Stimulated activated memory B cell treated with anti-CD40 and anti-IgM and Interleukin-4, amounts not matched to agents 10 μg/mL and 1 μg/mL and 100 μg/mL, for 72 hours (primary cell): ENCODE data around the gene CD200.
"Not testable (repeated sequence)": the region's sequence is repeated elsewhere in the genome, so short reads cannot be mapped to it uniquely, and the experiment has no call there.

Source experiments
- ATAC-seq: fragments of 150-1000 bp; cut with Tn5 transposase; 2 replicates; pipeline ENCODE4 v1.10.0; 2021
- H3K27ac Mint-ChIP-seq: one replicate; pipeline ENCODE4 v1.8.0; 2022; ENCODE audit warnings: mild to moderate bottlenecking, mixed read lengths
- H3K27me3 Mint-ChIP-seq: one replicate; pipeline ENCODE4 v1.8.0; 2022; ENCODE audit warnings: mixed read lengths
- H3K36me3 Mint-ChIP-seq: one replicate; pipeline ENCODE4 v1.8.0; 2022; ENCODE audit warnings: mixed read lengths
- H3K4me1 Mint-ChIP-seq: one replicate; pipeline ENCODE4 v1.8.0; 2022; ENCODE audit warnings: mixed read lengths
- H3K4me3 Mint-ChIP-seq: one replicate; pipeline ENCODE4 v1.8.0; 2022; ENCODE audit warnings: mild to moderate bottlenecking, moderate library complexity, mixed read lengths
- H3K9me3 Mint-ChIP-seq: one replicate; pipeline ENCODE4 v1.8.0; 2022; ENCODE audit warnings: mixed read lengths

Gene CD200

GRCh38 chr3:112365636-112366035, 32.7 kb downstream of the CD200 start:
- peak overlapping the region; percentile 1 for H3K4me3 Mint-ChIP-seq
- ATAC-seq, result no peak
- no peaks in the 10 kb centered on the region for H3K9me3 Mint-ChIP-seq
- no peaks in the 10 kb centered on the region for H3K27me3 Mint-ChIP-seq
- H3K27ac Mint-ChIP-seq, result peak overlapping the region; percentile 19
- H3K36me3 Mint-ChIP-seq, result peaks cover 17% of the 10 kb centered on the region
- peaks cover 34% of the 10 kb centered on the region for H3K4me1 Mint-ChIP-seq

GRCh38 chr3:112366522-112366921, 33.6 kb downstream of the CD200 start:
- ATAC-seq, result no peak
- Mint-ChIP-seq H3K9me3 (no peaks in the 10 kb centered on the region), H3K36me3 (peaks cover 9% of the 10 kb centered on the region), H3K27ac (no peak overlapping the region), H3K4me1 (peaks cover 34% of the 10 kb centered on the region), H3K27me3 (no peaks in the 10 kb centered on the region), H3K4me3 (no peak overlapping the region)

GRCh38 chr3:112371569-112371968, 38.6 kb downstream of the CD200 start:
- peaks cover 13% of the 10 kb centered on the region for H3K4me1 Mint-ChIP-seq
- no peaks in the 10 kb centered on the region for H3K36me3 Mint-ChIP-seq
- no peak for ATAC-seq
- H3K9me3 Mint-ChIP-seq, result no peaks in the 10 kb centered on the region
- no peak overlapping the region for H3K27ac Mint-ChIP-seq
- H3K27me3 Mint-ChIP-seq, result no peaks in the 10 kb centered on the region
- H3K4me3 Mint-ChIP-seq, result no peak overlapping the region

- no peak overlapping the region for H3K4me3 Mint-ChIP-seq
- H3K9me3 Mint-ChIP-seq, result no peaks in the 10 kb centered on the region
- no peaks in the 10 kb centered on the region for H3K27me3 Mint-ChIP-seq
- peaks cover 8% of the 10 kb centered on the region for H3K4me1 Mint-ChIP-seq
- no peak overlapping the region for H3K27ac Mint-ChIP-seq
- no peak for ATAC-seq
- H3K36me3 Mint-ChIP-seq, result no peaks in the 10 kb centered on the region
Observed at GRCh38 chr3:112372396-112372795, 39.4 kb downstream of the CD200 start.

GRCh38 chr3:112373476-112373875, 40.5 kb downstream of the CD200 start:
- no peaks in the 10 kb centered on the region for H3K36me3 Mint-ChIP-seq
- H3K4me3 Mint-ChIP-seq, result no peak overlapping the region
- H3K27me3 Mint-ChIP-seq, result no peaks in the 10 kb centered on the region
- no peaks in the 10 kb centered on the region for H3K9me3 Mint-ChIP-seq
- ATAC-seq, result no peak
- peaks cover 5% of the 10 kb centered on the region for H3K4me1 Mint-ChIP-seq
- H3K27ac Mint-ChIP-seq, result no peak overlapping the region

- ATAC-seq, result no peak
- Mint-ChIP-seq H3K4me3 (no peak overlapping the region), H3K27me3 (no peaks in the 10 kb centered on the region), H3K4me1 (peaks cover 5% of the 10 kb centered on the region), H3K27ac (no peak overlapping the region), H3K9me3 (no peaks in the 10 kb centered on the region), H3K36me3 (no peaks in the 10 kb centered on the region)
Observed at GRCh38 chr3:112373924-112374323, 41.0 kb downstream of the CD200 start.

- H3K4me1 Mint-ChIP-seq, result peaks cover 5% of the 10 kb centered on the region
- H3K27me3 Mint-ChIP-seq, result no peaks in the 10 kb centered on the region
- no peak for ATAC-seq
- no peaks in the 10 kb centered on the region for H3K36me3 Mint-ChIP-seq
- H3K4me3 Mint-ChIP-seq, result no peak overlapping the region
- H3K27ac Mint-ChIP-seq, result no peak overlapping the region
- no peaks in the 10 kb centered on the region for H3K9me3 Mint-ChIP-seq
Observed at GRCh38 chr3:112374333-112374734, 41.4 kb downstream of the CD200 start.

GRCh38 chr3:112375117-112375516, 42.2 kb downstream of the CD200 start:
- no peak for ATAC-seq
- H3K9me3 Mint-ChIP-seq, result no peaks in the 10 kb centered on the region
- peaks cover 5% of the 10 kb centered on the region for H3K4me1 Mint-ChIP-seq
- no peaks in the 10 kb centered on the region for H3K27me3 Mint-ChIP-seq
- no peak overlapping the region for H3K4me3 Mint-ChIP-seq
- H3K36me3 Mint-ChIP-seq, result no peaks in the 10 kb centered on the region
- H3K27ac Mint-ChIP-seq, result no peak overlapping the region

- no peaks in the 10 kb centered on the region for H3K27me3 Mint-ChIP-seq
- ATAC-seq, result no peak
- H3K36me3 Mint-ChIP-seq, result no peaks in the 10 kb centered on the region
- no peaks in the 10 kb centered on the region for H3K9me3 Mint-ChIP-seq
- peaks cover 5% of the 10 kb centered on the region for H3K4me1 Mint-ChIP-seq
- no peak overlapping the region for H3K27ac Mint-ChIP-seq
- H3K4me3 Mint-ChIP-seq, result no peak overlapping the region
Observed at GRCh38 chr3:112376241-112376911, 43.4 kb downstream of the CD200 start.

GRCh38 chr3:112376992-112377391, 44.0 kb downstream of the CD200 start:
- no peak overlapping the region for H3K27ac Mint-ChIP-seq
- no peaks in the 10 kb centered on the region for H3K27me3 Mint-ChIP-seq
- H3K4me1 Mint-ChIP-seq, result peaks cover 5% of the 10 kb centered on the region
- H3K36me3 Mint-ChIP-seq, result peaks cover 3% of the 10 kb centered on the region
- no peaks in the 10 kb centered on the region for H3K9me3 Mint-ChIP-seq
- ATAC-seq, result no peak
- no peak overlapping the region for H3K4me3 Mint-ChIP-seq

GRCh38 chr3:112377568-112378071, 44.7 kb downstream of the CD200 start:
- no peaks in the 10 kb centered on the region for H3K9me3 Mint-ChIP-seq
- no peak for ATAC-seq
- H3K36me3 Mint-ChIP-seq, result peaks cover 6% of the 10 kb centered on the region
- H3K27ac Mint-ChIP-seq, result no peak overlapping the region
- H3K4me3 Mint-ChIP-seq, result no peak overlapping the region
- peaks cover 8% of the 10 kb centered on the region for H3K4me1 Mint-ChIP-seq
- H3K27me3 Mint-ChIP-seq, result no peaks in the 10 kb centered on the region

- not testable (repeated sequence) for H3K27ac Mint-ChIP-seq, ATAC-seq, H3K9me3 Mint-ChIP-seq, H3K36me3 Mint-ChIP-seq, H3K4me3 Mint-ChIP-seq, H3K27me3 Mint-ChIP-seq, H3K4me1 Mint-ChIP-seq
Observed at GRCh38 chr3:112378347-112378746, 45.4 kb downstream of the CD200 start.

- no peak for ATAC-seq
- peaks cover 6% of the 10 kb centered on the region for H3K36me3 Mint-ChIP-seq
- H3K4me3 Mint-ChIP-seq, result no peak overlapping the region
- H3K27ac Mint-ChIP-seq, result no peak overlapping the region
- H3K4me1 Mint-ChIP-seq, result peaks cover 6% of the 10 kb centered on the region
- no peaks in the 10 kb centered on the region for H3K27me3 Mint-ChIP-seq
- no peaks in the 10 kb centered on the region for H3K9me3 Mint-ChIP-seq
Observed at GRCh38 chr3:112379020-112379690, 46.2 kb downstream of the CD200 start.

- no peak for ATAC-seq
- H3K27me3 Mint-ChIP-seq, result no peaks in the 10 kb centered on the region
- H3K9me3 Mint-ChIP-seq, result no peaks in the 10 kb centered on the region
- H3K4me3 Mint-ChIP-seq, result no peak overlapping the region
- H3K4me1 Mint-ChIP-seq, result peaks cover 19% of the 10 kb centered on the region
- H3K27ac Mint-ChIP-seq, result peak overlapping the region; percentile 69
- peaks cover 6% of the 10 kb centered on the region for H3K36me3 Mint-ChIP-seq
Observed at GRCh38 chr3:112381673-112382542, 49.0 kb downstream of the CD200 start.

GRCh38 chr3:112382543-112383160, 49.7 kb downstream of the CD200 start:
- Mint-ChIP-seq H3K27me3 (no peaks in the 10 kb centered on the region), H3K4me1 (peaks cover 19% of the 10 kb centered on the region), H3K4me3 (no peak overlapping the region), H3K36me3 (peaks cover 6% of the 10 kb centered on the region), H3K27ac (peak overlapping the region; percentile 69), H3K9me3 (no peaks in the 10 kb centered on the region)
- no peak for ATAC-seq
